Glomerular endothelial cell (primary cell): ENCODE measurements around the gene USP3. TPM values are rescaled to one million over a fixed set of nuclear protein-coding genes. Genes with fewer than 3 reads are reported as not detected.

Source experiments
- DNase-seq: peaks from one replicate; pipeline ENCODE4 v3.0.0-alpha.2; 2011; ENCODE audit warnings: low read depth, low spot score; ENCODE audit errors: extremely low read depth
- total RNA-seq: library from RNA; depleted of rRNA; stranded (reverse); fragments of >200 nt; gene quantifications from 2 replicates; pipeline ENCODE4 v1.2.3, GENCODE V29; 2015

USP3 gene
- total RNA-seq, 1 donor from 2014 or later = 40.0 TPM

DNA sequence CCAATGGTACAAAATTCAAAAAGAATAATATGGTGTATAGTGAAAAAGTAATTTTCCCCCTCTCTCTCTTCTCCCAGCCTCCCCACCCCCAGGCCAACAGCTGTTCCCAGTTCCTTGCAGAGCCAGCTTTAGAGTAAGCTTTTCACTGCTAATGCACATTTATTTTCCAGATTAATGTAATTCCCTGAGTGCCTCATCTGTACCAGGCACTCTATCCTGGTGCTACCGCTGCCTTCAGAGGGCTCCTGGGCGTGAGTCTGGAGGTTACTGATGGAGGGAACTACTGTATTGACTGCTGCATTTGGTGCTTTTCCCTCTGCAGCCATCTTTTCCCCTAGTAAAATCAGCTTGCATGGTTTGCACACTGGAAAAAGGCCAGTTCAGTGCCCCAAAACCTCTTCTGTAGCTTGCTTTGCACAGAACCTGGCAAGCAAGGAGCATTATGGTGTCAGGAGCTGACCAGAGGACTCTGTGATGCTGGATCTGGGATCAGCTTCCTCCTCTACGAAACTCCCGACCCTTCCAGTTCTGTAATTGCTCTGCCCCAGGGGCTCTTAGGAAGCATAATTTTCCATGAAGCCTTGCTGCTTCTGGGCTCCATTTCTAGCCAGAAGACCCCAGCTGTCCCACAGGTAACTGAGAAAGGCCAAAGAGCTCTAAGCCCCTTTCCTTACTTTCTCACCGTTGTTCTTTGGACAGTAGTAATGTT lies 8.5 kb upstream of the USP3 start:
- no peak for DNase-seq

DNA sequence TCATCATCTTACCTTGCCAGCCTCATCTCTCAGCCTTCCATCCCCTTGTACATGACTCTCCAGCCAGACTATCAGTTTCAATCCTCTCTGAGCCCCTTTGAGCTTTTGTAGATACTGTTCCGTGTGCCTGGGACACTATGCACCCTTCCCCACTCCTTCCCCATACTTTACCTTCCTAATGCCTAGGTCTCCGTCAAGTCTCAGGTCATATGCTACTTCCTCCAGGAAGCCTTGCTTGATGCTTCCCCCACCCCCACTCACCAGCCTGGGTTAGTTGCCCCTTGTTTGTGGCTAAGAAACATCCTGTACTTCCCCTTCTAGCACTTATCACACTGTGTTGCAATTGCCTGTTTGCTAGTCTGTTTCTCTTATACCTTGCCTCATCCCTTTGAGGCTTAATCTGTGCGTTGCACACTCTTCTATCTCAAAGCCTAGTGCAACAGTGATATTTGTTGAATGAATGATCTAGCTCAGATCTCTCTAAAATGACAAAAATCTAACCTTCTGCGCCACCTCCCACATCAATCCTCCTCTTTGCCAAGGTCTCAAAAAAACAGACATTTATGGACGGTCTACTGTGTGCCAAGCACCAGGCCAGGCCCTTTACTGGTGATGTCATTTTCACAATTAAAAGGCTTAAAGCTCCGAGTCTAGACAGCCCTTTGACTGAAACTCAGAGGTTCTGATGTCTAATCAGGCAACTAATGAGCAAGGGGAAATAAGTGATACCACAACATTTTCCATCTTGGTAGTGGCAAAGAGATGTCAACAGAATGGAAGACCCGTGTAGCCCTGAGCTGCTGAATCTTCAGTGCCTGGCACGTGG lies 6.5 kb upstream of the USP3 start:
- DNase-seq = no peak

DNA sequence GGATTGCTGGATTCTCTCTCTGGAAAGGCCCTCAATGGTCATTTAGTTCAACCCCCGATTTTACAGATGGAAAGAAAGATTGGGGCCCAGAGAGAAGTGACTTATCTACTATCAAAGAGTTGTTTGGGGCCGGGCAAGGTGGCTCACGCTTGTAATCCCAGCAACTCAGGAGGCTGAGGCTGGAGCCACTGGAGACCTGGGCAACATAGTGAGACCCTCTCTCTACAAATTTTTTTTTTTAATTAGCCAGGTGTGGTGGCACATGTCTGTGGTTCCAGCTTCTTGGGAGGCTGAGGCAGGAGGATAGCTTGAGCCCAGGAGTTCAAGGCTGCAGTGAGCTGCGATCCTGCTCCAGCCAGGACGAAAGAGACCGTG lies 5.2 kb upstream of the USP3 start:
- no peak for DNase-seq

DNA sequence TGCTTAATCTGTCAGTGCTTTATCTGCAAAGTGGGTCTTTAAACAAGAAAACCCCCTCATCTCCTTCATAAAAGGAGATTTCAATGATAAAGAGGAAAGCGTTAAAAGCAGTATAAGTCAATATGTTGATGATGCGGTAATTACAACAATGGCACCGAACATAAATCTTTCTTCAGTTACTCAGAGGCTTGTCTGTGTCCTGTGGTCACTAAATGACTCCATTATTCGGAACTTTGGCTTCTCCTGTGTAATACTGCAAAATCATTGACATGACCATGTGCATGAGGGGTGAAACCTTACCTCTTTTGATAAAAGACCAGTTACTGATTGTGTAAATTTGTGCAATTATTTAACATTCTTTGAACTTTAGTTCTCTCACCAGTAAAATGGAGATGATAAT lies 4.8 kb upstream of the USP3 start:
- no peak for DNase-seq

DNA sequence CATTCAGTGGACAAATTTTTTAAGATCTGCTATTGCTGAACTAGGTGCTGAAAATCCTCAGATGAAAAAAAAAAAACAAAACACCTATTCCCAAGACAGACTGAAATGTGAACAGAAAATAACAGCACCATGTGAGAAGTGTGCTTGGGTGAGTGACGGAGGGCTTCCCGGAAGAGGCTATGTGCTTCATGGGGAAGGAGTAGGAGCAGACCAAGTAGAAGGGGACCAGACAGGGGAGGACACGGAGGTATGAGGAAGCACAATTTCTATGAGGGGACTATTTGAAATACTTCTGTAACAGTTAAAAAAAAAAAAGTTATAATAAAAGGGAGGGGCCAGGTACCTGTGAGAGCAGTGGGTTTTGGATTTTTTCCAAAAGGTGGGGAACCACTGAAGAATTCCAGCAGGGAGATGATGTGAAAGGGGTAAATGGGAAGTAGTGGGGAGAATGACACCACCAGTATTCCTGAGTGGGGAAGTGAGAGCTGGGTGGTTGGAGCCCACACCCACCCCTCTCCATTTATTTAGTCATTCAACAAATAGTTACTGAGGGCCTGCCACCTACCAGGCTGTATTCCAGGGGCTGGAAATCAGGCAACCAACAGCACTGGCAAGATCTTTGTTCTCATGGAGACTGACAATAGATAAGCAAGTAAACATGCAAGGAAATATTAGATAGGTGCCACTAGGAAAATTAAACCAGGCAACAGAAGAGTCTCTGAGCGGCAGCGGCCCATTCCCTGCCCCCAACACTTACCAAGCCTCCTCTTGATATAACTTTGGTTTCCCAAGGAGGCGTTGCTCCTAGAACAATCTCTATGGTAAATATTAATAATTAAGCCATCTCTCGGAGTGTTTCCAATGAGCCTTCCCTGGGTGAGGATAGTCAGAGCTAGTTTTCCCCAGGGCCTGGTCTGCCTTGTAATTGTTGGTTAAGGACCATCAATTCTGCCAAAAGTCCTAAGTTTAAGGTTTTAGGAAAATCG lies 3.8 kb upstream of the USP3 start:
- no peak for DNase-seq

DNA sequence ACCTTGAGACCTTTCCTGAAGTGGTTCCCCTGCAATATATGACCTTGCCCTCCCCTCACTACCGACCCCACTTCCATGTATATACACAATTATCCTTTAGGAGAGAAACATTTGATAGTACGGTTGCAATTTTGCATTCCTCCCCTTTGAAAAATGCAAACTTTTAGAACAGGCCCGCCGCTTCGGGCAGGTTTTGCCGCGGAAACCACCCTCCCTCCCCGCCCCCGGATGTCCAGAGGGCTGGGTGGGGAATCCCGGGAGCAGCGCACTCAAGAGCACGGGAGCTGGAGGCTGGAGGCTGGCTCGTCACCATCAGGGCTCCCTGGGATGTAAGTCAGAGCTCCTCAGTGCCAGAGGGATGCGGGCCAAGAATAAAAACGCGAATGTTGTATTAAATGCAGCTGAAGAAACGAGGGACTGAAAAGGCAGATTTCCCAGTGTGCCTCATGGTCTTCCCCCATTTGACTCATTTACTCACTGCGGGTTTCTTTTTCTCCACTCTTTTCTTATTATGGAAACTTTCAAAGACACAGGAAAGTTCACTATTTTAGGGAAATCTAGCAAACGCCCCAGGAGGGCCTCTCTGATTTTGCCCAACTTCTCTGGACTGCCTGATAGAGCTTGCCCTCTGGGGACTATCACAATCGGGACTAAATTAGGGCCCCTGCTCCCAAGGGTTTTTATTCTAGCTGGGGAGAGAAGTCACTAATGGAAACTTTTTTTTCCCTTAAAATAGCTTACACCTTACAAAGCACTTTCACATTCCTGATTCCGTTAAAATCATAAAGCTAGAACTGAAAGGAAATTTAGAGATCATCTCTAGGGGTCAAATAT lies 2.9 kb upstream of the USP3 start:
- no peak for DNase-seq

DNA sequence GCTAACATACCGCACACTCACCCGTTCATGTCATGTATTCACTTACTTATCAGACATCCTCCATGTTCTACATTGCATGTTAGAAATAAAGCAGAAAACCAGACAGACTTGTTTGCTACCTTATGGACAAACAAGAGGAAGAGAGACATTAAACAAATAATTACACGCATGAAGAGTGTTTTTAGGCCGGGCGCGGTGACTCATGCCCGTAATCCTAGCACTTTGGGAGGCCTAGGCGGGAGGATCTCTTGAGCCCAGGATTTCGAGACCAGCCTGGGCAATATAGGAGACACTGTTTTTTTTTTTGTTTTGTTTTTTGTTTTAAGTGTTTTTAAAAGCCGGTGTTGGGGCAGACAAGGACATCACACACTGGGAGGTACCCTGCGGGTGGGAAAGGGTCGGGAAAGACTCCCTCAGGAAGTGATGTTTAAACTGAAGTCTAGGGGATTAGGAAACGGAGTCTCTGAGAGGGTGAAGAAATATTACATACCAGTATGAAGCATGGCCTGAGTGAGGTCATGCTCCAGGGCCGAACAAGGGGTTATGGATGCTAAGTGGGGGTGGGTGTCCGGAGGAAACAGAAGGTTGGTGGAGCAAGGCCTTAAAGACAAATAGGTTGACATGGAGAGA lies 2.1 kb upstream of the USP3 start:
- DNase-seq = no peak

DNA sequence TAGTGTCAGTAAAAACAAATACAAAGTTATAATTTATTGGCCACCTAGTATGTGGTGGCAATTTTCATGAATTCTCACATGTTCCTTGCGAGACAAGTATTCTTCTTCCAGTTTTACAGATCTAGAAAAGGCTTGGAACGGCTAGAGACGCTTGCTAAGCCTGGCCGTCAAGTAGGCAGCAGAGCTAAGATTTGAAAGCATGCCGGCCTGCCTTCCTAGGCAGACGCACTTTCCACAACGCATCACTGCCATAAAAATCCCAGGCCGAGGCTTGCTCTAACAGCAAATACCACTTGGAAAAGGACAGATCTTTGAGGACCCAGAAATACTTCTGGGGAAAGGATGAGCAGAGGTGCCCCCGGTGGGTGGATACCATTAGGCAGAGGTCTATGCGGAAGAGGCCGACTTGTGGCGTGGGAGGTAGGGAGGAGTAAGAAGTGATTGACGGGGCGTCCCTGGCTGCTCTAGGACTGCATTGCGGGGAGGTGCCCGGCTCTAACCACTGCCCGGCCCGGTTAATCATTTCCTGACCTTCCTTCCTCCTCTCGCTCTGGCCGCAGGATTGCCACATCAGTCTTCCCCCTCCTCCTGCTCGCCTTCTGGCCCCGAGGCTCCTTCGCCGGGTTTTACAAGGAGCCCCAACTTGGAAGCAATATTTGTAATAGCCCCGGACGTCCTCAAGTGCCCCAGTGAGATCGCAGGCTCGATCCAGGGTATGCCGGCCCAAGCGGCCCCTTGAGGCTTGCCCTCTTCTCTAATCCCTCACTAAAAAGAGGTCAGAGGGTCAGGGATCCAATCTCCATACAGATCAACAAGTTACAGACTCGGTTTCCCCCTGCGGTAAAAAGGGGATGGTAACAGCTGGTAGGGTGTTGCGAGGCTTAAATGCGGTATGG lies 1.3 kb upstream of the USP3 start:
- DNase-seq = no peak

DNA sequence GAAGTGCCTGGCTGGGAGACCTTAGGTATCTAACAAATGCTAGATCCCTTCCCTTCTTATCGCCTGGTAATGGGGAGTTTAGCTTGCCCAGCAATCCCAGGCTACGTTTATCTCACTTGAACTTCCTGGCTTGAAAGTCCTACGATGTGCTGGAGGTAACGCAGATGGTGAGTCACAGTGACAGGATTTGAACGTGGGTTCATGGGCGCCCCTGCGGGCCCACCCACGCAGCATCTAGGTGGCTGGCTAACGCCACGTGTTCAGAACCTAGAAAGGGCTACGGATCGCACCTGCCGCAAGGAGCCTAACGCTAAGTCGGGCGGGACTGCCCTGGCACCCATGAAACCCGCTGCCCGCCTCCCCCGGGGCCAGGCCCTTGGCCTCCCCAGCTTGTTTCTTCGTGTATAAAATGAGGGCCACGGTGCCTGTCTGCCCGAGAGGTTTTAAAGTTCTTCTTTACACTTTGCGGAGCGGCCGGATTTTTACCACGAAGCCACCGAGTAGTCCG lies 600 bp upstream of the USP3 start:
- no peak for DNase-seq

DNA sequence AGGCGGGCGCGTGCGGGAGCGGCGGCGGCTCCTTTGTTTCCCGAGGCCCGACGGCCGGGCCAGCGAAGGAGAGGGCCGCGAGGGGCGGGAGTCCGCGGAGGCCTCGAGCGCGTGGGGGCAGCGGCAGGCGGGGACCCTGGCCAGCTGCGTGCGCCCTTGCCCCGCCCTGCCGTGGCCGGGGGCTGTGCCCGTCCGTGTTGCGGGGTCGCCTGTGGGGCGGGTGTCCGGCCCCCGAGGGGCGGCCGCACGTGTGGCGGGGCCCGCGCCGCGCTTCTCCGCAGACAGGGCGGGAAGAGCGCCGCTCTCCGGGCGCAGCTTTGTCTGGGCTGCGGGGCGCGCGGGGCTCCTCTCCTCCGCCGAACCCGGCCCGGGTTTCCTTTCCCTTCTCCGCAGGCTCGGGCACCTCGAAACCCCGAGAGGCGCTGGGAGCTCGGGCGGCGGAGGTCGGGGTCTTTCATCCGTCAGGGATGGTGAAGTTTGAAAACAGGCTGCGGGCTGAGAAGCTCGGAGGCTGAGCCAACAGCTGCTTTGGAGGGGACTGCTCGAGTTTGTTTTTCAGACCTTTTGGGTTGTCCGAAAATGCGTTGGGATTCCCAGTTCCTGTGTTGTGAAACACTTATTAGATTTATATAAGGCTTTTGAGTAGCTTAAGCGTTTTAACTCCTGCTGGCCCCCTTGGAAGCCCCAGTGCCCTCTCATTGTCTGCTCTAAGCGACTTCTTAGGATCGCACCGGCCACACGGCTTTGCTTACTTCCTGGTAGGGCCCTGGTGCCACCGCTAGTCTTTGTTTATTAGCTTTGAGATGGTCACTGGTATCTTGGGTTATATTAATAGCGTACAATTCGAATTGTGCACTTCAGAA lies 817 bp downstream of the USP3 start:
- DNase-seq = no peak

DNA sequence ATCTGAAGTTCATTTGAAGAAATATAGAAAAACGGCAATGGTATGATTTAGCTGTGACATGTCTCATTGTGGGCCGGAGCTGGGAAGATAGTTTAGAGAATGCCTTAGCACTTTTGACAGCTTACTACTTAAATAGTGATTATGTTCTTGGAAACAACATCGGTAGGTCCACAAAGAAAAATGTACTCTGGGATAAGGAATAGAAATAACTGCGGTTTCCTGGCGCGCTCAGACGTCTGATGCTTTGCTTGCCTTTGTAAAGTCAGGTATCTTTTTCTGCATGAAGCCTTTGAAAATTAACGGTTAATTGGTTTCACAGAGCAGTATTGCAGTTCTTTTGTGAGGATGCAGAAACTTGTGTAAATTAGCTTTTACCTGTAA lies 1.4 kb downstream of the USP3 start:
- no peak for DNase-seq

DNA sequence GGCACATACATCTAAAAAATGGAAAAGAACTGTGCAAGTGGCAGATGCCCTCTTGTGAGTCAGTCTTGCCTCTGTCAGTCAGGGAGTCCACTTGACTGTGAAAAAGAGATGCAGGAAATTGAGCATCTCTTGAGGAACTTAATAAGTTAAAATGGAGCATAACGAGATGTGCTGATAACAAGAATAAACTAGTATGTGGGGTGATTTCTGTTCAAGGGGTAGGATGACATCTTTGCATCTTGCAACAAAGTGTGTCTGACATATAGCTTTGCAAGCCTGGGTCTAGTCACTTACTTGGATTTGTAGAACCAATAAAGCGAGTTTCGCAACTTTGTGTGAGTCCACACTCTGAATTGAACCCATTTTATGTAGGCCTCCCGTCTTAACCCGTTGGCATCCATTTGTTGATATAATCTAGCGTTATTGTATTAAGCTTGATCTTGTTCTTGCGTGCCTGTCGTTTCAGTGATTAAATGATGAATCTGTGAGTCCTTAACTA lies 2.2 kb downstream of the USP3 start:
- DNase-seq = no peak

DNA sequence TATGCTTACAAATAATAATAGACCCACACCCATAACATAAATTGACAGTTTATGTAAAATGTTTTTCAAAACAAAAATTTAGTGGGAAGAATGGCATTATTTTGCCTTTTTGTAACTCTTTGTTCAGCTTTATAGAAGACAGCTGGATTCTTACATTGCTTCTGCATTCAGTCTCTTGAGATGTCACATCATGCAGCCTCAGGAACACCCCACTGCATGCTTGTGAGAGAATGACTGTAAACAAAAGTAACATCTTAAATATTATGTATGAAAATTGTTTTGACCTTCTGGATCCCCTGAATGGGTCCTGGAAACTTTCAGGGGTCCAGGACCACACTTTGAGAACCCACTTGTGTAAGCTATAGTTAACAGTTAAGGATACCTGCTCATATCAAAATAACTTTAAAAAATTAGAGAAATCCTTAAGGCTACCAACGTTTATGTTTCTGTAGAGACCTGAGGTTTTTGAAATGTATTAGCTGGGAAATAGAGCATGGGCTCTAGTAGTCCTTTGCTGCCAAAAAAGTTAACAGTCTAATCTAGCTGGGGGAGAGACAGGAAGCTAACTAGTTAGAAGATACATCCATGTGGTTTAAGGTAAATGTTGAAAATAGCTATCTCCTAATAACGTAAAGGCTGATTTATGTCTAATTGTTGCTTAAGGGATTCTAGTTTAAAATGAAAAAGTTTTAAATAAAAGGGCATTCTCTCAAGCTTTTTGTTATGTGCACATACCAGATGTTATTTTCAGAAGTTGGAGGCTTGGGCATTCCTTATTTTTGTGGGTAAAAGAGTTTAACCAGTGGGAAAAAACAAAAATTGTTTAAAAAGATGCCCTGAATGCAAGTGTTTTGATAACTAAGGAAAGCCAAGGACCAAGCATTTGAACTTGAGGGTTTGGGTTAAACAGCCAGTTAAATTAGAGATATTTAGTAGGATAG lies 3.8 kb downstream of the USP3 start:
- DNase-seq = no peak

DNA sequence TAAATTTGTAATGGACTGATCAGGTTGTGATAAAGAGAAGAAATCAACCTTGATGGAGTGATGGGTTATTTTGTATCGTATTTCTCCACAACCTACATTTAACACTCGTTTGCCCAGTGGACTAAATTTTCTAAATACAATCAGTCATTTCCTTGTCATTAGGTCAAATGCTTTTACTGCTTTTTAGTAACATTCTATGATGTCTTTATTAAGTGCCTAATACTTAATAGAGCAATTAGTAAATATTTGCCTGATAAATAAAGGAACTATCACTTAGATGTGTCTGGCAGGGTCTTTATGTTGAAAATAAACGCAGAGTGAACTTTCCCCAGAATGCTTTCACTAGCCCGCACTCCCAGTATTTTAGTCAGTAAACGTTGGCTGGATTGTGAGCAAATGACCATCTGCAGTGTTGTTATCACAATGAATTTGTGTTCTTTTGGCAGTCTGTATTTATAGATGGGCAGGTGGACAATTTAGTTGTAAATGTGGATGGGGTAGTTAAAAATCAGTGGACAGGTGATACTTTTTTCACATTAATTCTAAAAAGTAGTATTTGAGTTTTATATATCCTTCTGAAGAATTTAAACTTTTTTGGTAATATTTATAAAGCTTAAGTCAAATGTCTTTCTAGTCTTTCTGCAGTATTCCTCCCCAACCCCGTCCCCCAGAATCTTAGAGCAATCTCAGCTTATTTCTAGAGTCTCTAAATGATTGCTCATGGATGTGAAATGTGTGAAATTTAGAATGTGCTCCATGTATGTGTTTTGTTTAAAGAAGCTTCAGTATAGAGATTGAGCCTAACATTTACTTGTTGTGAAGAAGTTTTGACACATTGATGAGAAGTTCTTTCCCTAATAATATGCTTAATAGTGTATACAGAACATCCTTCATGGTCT lies 4.9 kb downstream of the USP3 start:
- no peak for DNase-seq
